ENCODE results near the gene SLC17A8. TPM values are rescaled to one million over a fixed set of nuclear protein-coding genes. Genes with fewer than 3 reads are reported as not detected.

The SLC17A8 gene
- total RNA-seq, 1 experiment from 2014 or later: not detected

DNA sequence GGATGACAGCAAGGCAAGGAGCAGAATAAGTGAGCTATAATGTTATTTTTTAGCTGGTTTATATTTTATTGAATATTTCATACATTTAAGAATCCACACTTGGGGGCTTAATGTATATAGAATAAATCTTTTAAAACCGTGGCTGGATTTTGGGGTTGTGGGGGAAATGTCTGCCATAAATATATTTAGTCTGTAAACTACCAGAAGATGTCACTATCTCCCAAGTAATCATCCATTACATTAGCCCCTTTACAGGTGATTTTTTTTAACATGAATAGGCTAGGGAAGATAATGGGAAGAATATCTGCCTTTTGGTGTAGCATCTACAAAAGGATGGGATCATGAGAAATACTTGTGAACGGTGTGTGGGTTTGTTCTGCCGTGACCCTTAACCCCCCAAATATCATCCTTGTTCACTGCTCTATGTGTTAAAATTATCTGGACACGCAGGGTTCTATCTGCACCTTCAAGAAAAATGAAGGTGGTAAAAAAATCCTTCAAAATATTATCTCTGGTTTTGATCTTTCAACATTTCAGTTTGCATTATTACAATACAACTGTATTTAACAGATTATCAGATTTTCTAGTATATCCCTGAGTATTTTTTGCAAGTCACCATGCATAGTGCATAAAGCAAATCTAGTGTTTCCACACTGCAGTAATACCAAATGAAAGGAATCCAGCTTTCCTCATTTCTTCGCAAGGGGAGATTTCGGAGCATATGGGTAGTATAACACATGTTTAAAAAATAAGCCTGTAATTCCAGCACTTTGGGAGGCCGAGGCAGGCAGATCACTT lies 8.0 kb upstream of the SLC17A8 start:
- DNase-seq: no peak
- intact Hi-C loops (cut with micrococcal nuclease; ENCODE audit: unreplicated experiment): loop anchor here (2.0 to 10.0 kb wide), 4 partner anchors 114 to 976 kb away; no protein-coding TSS in a partner anchor
- Histone ChIP-seq H2AFZ (no peak overlapping the region), H3K9me2 (ENCODE audit: insufficient read depth) (no peaks in the 10 kb centered on the region), H4K20me1 (ENCODE audit: insufficient read depth) (no peaks in the 10 kb centered on the region), H3K27me3 (ENCODE audit: insufficient read depth, low read depth) (peaks cover 9% of the 10 kb centered on the region), H3K4me3 (no peak overlapping the region), H3K27ac (no peak overlapping the region), H3K4me1 (replicated peaks; ENCODE audit: insufficient read depth) (no peaks in the 10 kb centered on the region), H3K4me2 (no peak overlapping the region), H3K9me3 (ENCODE audit: insufficient read depth, low read depth) (no peaks in the 10 kb centered on the region), H3K36me3 (ENCODE audit: low read depth) (no peaks in the 10 kb centered on the region), H3K79me2 (ENCODE audit: low read depth) (no peaks in the 10 kb centered on the region), H3F3A (ENCODE audit: insufficient read depth, low read depth) (no peaks in the 10 kb centered on the region)
- TF ChIP-seq, protein P1, sequence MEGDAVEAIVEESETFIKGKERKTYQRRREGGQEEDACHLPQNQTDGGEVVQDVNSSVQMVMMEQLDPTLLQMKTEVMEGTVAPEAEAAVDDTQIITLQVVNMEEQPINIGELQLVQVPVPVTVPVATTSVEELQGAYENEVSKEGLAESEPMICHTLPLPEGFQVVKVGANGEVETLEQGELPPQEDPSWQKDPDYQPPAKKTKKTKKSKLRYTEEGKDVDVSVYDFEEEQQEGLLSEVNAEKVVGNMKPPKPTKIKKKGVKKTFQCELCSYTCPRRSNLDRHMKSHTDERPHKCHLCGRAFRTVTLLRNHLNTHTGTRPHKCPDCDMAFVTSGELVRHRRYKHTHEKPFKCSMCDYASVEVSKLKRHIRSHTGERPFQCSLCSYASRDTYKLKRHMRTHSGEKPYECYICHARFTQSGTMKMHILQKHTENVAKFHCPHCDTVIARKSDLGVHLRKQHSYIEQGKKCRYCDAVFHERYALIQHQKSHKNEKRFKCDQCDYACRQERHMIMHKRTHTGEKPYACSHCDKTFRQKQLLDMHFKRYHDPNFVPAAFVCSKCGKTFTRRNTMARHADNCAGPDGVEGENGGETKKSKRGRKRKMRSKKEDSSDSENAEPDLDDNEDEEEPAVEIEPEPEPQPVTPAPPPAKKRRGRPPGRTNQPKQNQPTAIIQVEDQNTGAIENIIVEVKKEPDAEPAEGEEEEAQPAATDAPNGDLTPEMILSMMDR (conservative IDR thresholded peaks at IDR 0.05): peak; percentile 65
- no peak for TF ChIP-seq EZH2 (IDR thresholded peaks at IDR 0.05; ENCODE audit: low read depth)
- POLR2A ChIA-PET (ENCODE audit: unreplicated experiment): no interaction called here
- BruUV-seq (replicated peaks): no TSS peak
- CTCF ChIA-PET: interaction anchor here (0.6 kb wide), 1 partner anchor 26 kb away, joined by 4 read pairs; no protein-coding TSS in a partner anchor

- H3F3A ChIP-seq (ENCODE audit: insufficient read depth, low read depth): no peaks in the 10 kb centered on the region
- CTCF ChIA-PET: no interaction called here
- BruUV-seq (replicated peaks): no TSS peak
- POLR2A ChIA-PET (ENCODE audit: unreplicated experiment): no interaction called here
- no peaks in the 10 kb centered on the region for H3K9me2 ChIP-seq (ENCODE audit: insufficient read depth)
- no peak overlapping the region for H2AFZ ChIP-seq
- peaks cover 67% of the 10 kb centered on the region for H3K27me3 ChIP-seq (ENCODE audit: insufficient read depth, low read depth)
- no peak overlapping the region for H3K4me3 ChIP-seq
- no peaks in the 10 kb centered on the region for H3K9me3 ChIP-seq (ENCODE audit: insufficient read depth, low read depth)
- H3K36me3 ChIP-seq (ENCODE audit: low read depth): no peaks in the 10 kb centered on the region
- H3K79me2 ChIP-seq (ENCODE audit: low read depth): no peaks in the 10 kb centered on the region
- no peaks in the 10 kb centered on the region for H3K4me1 ChIP-seq (replicated peaks; ENCODE audit: insufficient read depth)
- intact Hi-C loops (cut with micrococcal nuclease; ENCODE audit: unreplicated experiment): no loop called here
- H4K20me1 ChIP-seq (ENCODE audit: insufficient read depth): no peaks in the 10 kb centered on the region
- no peak for TF ChIP-seq EZH2 (IDR thresholded peaks at IDR 0.05; ENCODE audit: low read depth)
- TF ChIP-seq, protein P1 (conservative IDR thresholded peaks at IDR 0.05): no peak
- DNase-seq: no peak
- H3K4me2 ChIP-seq: no peak overlapping the region
- H3K27ac ChIP-seq: no peak overlapping the region
These were observed 2.4 kb downstream of the SLC17A8 start for GRCh38 chr12:100359248-100359647.

- POLR2A ChIA-PET (ENCODE audit: unreplicated experiment): no interaction called here
- Histone ChIP-seq H3K4me3 (no peak overlapping the region), H3K9me3 (ENCODE audit: insufficient read depth, low read depth) (no peaks in the 10 kb centered on the region), H3K4me1 (replicated peaks; ENCODE audit: insufficient read depth) (no peaks in the 10 kb centered on the region), H3K9me2 (ENCODE audit: insufficient read depth) (no peaks in the 10 kb centered on the region), H3F3A (ENCODE audit: insufficient read depth, low read depth) (no peaks in the 10 kb centered on the region), H3K4me2 (no peak overlapping the region), H4K20me1 (ENCODE audit: insufficient read depth) (no peaks in the 10 kb centered on the region), H3K27me3 (ENCODE audit: insufficient read depth, low read depth) (peaks cover 68% of the 10 kb centered on the region), H3K36me3 (ENCODE audit: low read depth) (no peaks in the 10 kb centered on the region), H3K79me2 (ENCODE audit: low read depth) (no peaks in the 10 kb centered on the region), H2AFZ (no peak overlapping the region), H3K27ac (no peak overlapping the region)
- CTCF ChIA-PET: interaction anchor here (0.6 kb wide), 1 partner anchor 516 kb away, joined by 5 read pairs; no protein-coding TSS in a partner anchor
- intact Hi-C loops (cut with micrococcal nuclease; ENCODE audit: unreplicated experiment): no loop called here
- TF ChIP-seq, protein P1 (conservative IDR thresholded peaks at IDR 0.05): no peak
- no peak for TF ChIP-seq EZH2 (IDR thresholded peaks at IDR 0.05; ENCODE audit: low read depth)
- BruUV-seq (replicated peaks): no TSS peak
- no peak for DNase-seq
These were observed 2.9 kb downstream of the SLC17A8 start for GRCh38 chr12:100359822-100360221.

Measured in PC-9 (cell line).